NOMO-1 treated with DMSO at 0.1 percent for 48 hours (cell line): ENCODE measurements around the gene ZXDC.

ENCODE experiments used
- DNase-seq: peaks from one replicate; lab custom pipeline; 2025; ENCODE audit not compliant: unreplicated experiment; lab: John Stamatoyannopoulos, UW

The ZXDC gene, protein sequence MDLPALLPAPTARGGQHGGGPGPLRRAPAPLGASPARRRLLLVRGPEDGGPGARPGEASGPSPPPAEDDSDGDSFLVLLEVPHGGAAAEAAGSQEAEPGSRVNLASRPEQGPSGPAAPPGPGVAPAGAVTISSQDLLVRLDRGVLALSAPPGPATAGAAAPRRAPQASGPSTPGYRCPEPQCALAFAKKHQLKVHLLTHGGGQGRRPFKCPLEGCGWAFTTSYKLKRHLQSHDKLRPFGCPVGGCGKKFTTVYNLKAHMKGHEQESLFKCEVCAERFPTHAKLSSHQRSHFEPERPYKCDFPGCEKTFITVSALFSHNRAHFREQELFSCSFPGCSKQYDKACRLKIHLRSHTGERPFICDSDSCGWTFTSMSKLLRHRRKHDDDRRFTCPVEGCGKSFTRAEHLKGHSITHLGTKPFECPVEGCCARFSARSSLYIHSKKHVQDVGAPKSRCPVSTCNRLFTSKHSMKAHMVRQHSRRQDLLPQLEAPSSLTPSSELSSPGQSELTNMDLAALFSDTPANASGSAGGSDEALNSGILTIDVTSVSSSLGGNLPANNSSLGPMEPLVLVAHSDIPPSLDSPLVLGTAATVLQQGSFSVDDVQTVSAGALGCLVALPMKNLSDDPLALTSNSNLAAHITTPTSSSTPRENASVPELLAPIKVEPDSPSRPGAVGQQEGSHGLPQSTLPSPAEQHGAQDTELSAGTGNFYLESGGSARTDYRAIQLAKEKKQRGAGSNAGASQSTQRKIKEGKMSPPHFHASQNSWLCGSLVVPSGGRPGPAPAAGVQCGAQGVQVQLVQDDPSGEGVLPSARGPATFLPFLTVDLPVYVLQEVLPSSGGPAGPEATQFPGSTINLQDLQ

GRCh38 chr3:126475413-126476114 lies at the start of gene ZXDC:
Gene ZXDC, minus strand, starts transcription at chr3:126475891. Its CDS starts 26 bp downstream, at chr3:126475865.
- peak; percentile 90 for DNase-seq

- no peak for DNase-seq
Observed at GRCh38 chr3:126525091-126525852, 49.6 kb upstream of the ZXDC start.

DNA sequence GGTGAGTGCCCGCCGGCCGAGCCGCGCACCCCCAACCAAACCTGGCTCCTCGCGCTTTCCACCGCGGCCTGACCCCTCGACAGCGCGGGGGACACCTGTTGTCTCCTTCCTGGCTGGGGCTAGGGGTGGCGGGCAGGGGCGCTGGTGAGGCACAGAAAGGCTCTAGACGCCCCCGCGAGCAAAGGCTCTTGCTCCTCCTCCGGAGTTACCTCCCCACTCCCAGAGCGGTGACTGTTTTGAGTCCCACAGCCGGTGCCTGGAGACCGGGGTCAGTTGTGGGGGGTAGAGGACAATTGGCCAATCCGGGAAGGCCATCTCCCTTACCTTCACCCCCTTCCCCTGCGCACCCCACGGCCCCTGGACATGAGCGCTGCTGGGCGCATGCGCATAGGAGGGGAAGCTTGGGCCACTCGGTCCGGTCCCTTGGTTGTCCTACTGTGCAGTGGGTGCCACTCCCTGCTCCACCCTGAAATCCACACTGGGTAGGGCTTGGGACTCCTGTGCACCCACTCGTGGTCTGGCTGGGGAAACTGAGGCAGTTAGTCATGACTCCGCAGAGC lies 48.8 kb upstream of the ZXDC start:
- peak; percentile 45 for DNase-seq

DNA sequence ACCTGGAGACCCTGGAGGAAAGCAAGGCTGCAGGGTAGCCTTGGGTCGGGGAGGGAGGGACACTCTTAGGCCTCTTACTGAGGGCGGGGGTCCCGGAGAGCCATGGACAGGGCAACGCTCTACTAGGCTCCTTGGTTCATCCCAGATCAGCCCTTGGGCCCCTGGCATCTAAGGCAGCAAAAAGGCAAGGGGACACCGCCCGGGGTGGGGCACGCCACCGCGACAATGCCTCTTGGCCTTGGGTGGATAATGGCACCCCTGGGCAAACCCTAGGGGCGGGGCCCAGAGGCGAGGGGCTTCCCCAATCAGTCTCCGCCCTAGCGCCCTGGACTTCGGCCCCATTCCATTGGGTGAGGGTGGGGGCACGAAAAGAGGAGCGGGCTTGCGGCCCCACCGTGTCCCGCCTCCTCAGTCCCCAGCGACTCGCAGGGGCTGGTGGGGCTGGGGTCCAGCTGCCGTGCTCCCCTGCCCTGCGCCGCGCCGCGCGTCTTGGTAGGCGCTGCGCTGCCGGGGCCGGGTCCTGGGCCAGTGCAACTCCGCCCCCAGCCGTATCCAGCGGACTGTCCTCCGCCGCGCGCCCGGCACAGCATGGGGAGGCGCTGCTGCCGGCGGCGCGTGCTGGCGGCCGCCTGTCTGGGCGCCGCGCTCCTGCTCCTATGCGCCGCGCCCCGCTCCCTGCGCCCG lies 48.2 kb upstream of the ZXDC start, which contains the start of gene CHST13:
Gene CHST13 (plus strand): TSS at position 411 of the 684 bp plus-strand sequence. CDS start 178 bp downstream, at position 589.
- peak; percentile 72 for DNase-seq

DNA sequence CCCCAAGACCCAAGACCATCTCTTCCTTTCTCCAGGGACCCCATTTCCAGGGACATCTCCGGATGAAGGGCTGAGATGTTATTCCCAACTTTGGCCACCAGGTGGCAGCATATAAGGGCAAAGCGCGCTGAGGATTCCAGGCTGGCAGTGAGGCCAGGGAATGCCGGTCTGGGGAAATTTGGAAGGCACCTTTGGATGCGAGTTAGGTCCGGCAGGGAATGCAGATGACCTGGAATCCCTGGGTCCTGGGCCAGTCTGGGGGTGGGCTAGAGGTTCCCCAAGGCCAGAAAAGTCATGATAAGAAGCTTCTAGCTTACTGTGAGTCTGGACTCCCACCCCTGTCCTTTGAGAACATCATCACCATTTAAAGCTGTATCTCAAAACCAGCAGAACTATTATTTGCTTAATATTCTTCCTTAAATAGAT lies 46.7 kb upstream of the ZXDC start:
- peak; percentile 19 for DNase-seq

- no peak for DNase-seq
Observed at GRCh38 chr3:126521122-126521891, 45.6 kb upstream of the ZXDC start.

GRCh38 chr3:126519506-126520455 lies 44.1 kb upstream of the ZXDC start:
- DNase-seq = no peak

GRCh38 chr3:126518779-126519177 lies 43.1 kb upstream of the ZXDC start:
- no peak for DNase-seq

DNA sequence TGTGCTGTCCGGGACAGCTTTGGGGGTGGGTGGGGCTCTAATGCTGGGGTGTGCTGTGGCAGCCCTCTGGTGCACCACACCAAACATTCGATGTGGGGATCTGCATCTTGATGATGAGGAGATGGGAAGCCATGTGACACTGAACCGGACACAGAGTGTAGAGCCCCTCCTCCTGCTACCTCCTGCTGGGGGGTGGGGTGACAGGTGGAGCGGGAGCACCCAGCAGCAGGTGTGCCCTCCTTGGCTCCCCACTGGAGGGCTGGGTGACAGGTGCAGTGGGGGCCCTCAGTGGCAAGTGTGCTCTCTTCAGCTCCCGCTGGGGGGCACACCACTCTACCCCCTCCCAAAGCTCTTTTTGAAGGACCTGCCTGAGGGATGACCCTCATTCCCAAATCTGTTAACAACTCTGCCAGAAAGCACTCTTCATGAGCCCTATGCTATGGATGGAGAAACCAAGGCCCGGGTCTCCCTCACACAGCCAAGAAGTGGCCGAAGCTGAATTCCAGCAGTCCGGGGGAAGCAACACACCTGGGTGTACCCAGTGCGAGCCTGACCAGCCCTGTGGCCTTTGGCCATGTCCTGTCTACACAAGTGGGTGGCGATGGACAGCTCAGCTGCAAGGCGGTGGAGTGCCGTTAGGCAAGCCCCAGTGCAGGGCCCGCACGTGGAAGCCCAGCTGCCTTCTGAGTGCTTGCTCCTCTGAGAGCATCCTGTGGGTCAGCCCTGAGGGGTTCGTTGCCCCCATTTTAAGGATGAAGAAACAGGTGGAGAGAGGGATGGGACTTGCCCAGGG lies 42.5 kb upstream of the ZXDC start:
- DNase-seq = no peak

- DNase-seq = no peak
Observed at GRCh38 chr3:126517291-126517951, 41.7 kb upstream of the ZXDC start, which contains the start of gene UROC1. Gene UROC1, minus strand, starts transcription at chr3:126517773. Its CDS starts 54 bp downstream, at chr3:126517719.

DNA sequence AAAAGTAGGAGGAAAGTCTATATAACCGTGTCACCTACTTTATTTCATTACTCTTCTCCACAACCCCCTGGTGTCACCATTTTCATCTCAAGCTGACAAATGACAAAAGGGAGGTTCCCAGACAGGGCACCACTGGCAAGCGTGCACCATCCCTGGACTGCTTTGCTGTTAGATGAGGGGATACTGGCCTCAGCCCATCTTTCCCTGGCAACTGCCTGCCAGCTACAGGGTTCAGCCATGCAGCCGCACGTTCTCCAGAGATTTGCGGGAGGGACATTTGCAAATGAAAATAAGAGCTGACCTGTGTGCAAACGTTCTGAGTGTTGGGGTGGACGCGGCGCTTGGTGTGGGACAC lies 41.2 kb upstream of the ZXDC start:
- DNase-seq = no peak

DNA sequence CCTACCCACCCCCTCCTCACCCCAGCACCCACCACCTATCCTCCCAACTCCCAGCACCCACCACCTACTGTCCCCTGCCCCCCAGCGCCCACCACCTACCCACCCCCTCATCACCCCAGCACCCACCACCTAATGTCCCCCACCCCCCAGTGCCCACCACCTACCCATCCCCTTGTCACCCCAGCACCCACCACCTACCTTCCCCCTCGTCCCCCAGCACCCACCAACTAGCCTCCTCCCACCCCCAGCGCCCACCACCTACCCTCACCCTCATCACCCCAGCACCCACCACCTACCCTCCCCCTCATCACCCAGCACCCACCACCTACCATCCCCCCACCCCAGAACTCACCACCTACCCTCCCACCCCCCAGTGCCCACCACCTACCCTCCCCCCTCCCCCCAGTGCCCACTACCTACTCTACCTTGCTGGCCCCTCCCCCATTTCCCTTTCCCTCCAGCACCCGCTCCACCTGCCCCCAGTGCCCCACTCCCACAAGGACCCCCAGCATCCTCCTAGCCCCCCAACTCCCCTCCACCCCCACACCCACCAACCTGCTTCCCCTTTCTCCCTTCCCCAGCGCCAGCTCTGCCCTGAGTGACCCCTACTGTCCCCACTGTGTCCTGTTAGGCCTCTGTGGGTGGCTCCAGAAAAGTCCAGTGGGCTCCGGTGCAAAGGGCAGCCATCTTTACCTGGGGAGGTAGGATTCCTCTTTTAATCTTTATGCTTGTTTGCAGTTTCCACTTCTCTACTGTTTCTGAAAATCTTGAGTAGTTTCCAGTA lies 40.7 kb upstream of the ZXDC start:
- DNase-seq = no peak

- no peak for DNase-seq
Observed at GRCh38 chr3:126515066-126515706, 39.5 kb upstream of the ZXDC start.

GRCh38 chr3:126514161-126514560 lies 38.5 kb upstream of the ZXDC start:
- DNase-seq = no peak
